Testis (tissue), 2 donors: ENCODE measurements around the gene TCF4.

Experiments
- POLR2A ChIP-seq: fragments of 450-650 bp; IDR thresholded peaks from one replicate; pipeline ENCODE4 v1.6.1; 2017; ENCODE audit warnings: antibody characterized with exemption, mild to moderate bottlenecking, moderate library complexity
- TF ChIP-seq, protein P1 (sequence below), 3 experiments: fragments of 450-650 bp in 2 of 3; fragments of 200-600 bp in 1 of 3; sonication (generic) in 1 of 3; IDR thresholded peaks; one replicate each; pipeline ENCODE4 v1.5.1; 2016 to 2019; ENCODE audit warnings: antibody characterized with exemption in 3 of 3, mild to moderate bottlenecking in 2 of 3, moderate library complexity in 1 of 3

DNA sequence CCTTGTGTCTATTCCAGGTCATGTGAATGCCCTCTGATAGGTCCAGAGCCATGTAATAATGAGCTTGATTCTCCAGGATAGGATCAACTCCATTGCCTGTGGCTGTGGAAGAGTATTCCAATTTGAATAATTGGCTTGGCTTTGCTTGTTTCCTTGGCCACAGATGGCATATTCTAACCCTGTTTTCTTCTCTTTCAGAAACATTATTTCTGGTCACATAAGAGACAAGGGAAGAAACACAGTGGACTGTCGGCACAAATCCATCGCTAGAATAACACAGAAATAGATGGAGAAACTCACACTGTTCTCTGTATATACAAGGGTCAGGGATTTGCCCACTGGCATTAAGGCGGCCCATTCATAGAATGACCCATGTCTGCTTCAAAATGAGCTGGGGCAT lies 350.3 kb downstream of the TCF4 start:
- no peak for TF ChIP-seq POLR2A
- TF ChIP-seq, protein P1, sequence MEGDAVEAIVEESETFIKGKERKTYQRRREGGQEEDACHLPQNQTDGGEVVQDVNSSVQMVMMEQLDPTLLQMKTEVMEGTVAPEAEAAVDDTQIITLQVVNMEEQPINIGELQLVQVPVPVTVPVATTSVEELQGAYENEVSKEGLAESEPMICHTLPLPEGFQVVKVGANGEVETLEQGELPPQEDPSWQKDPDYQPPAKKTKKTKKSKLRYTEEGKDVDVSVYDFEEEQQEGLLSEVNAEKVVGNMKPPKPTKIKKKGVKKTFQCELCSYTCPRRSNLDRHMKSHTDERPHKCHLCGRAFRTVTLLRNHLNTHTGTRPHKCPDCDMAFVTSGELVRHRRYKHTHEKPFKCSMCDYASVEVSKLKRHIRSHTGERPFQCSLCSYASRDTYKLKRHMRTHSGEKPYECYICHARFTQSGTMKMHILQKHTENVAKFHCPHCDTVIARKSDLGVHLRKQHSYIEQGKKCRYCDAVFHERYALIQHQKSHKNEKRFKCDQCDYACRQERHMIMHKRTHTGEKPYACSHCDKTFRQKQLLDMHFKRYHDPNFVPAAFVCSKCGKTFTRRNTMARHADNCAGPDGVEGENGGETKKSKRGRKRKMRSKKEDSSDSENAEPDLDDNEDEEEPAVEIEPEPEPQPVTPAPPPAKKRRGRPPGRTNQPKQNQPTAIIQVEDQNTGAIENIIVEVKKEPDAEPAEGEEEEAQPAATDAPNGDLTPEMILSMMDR (IDR thresholded peaks at IDR 0.05): no peak
